HCT116 (cell line): ENCODE data around the gene PICALM.

Source experiments
- CTCF ChIP-seq, 3 experiments: fragments of 200-600 bp in 1 of 3; sonication (generic) in 1 of 3; IDR thresholded peaks in 2 of 3; conservative IDR thresholded peaks in 1 of 3; 2 replicates each; pipeline ENCODE4 v1.5.1; 2012 to 2017; ENCODE audit warnings: low read depth in 2 of 3, low read length in 2 of 3, antibody characterized with exemption in 1 of 3, borderline replicate concordance in 1 of 3, control low read depth in 1 of 3, mild to moderate bottlenecking in 1 of 3, mixed read lengths in 1 of 3, mixed run types in 1 of 3, moderate library complexity in 1 of 3; ENCODE audit not compliant: insufficient read depth in 1 of 3
- EZH2 ChIP-seq: fragments of 200-600 bp; sonication (generic); IDR thresholded peaks from 2 replicates; pipeline ENCODE4 v1.6.1; 2017; ENCODE audit warnings: antibody characterized with exemption, mixed run types
- EZH2phosphoT487 ChIP-seq: fragments of 200-600 bp; IDR thresholded peaks from 2 replicates; pipeline ENCODE4 v1.6.1; 2018; ENCODE audit warnings: antibody characterized with exemption, borderline replicate concordance
- FOSL1 ChIP-seq: IDR thresholded peaks from 2 replicates; pipeline ENCODE4 v1.6.1; 2012; ENCODE audit warnings: low read depth
- JUND ChIP-seq: IDR thresholded peaks from 2 replicates; pipeline ENCODE4 v1.6.1; 2012
- POLR2A ChIP-seq: IDR thresholded peaks from 2 replicates; pipeline ENCODE4 v1.7.0; 2011; ENCODE audit warnings: borderline replicate concordance; ENCODE audit not compliant: insufficient read depth, insufficient read length; ENCODE audit errors: extremely low read depth
- POLR2AphosphoS5 ChIP-seq: IDR thresholded peaks from 2 replicates; pipeline ENCODE4 v1.6.1; 2011; ENCODE audit warnings: mild to moderate bottlenecking, low read depth, low read length, moderate library complexity
- RAD21 ChIP-seq: IDR thresholded peaks from 2 replicates; pipeline ENCODE4 v1.6.1; 2012; ENCODE audit warnings: low read depth, mild to moderate bottlenecking
- SIN3A ChIP-seq: IDR thresholded peaks from 2 replicates; pipeline ENCODE4 v1.6.1; 2012; ENCODE audit warnings: low read depth
- YY1 ChIP-seq: IDR thresholded peaks from 2 replicates; pipeline ENCODE4 v1.6.1; 2011; ENCODE audit warnings: low read length, low read depth, moderate library complexity, mild to moderate bottlenecking; ENCODE audit not compliant: insufficient replicate concordance; ENCODE audit errors: extremely low read depth
- ZNF274 ChIP-seq: fragments of 200-500 bp; sonication (Bioruptor generic); IDR thresholded peaks from 2 replicates; pipeline ENCODE4 v1.6.1; 2014; ENCODE audit warnings: mild to moderate bottlenecking, low read depth, low read length, inconsistent platforms
- TF ChIP-seq, protein P1 (sequence below): IDR thresholded peaks from 2 replicates; pipeline ENCODE4 v1.6.1; 2011; ENCODE audit warnings: mild to moderate bottlenecking, low read length, moderate library complexity; ENCODE audit not compliant: insufficient replicate concordance; ENCODE audit errors: extremely low read depth
- TF ChIP-seq, protein P2 (sequence below): IDR thresholded peaks from 2 replicates; pipeline ENCODE4 v1.6.1; 2012; ENCODE audit warnings: low read depth

DNA sequence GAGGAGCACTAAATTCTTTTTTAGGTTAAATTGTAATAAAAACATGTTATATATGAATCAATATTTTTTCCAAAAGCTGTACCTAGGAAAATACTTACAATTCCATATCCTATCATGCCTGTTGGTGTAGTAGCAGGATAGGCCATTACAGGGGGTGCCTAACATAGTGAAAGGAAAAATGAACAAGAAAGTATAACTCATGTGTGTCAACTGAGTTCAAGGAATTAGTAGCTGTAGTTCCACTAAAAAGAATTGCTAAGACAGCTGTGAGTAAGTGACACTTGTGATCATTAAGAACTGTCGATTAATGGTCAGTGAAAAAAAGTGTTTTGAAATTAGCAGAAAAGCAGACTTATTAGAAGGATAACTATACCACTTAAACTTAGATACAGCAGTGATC lies 92.4 kb downstream of the PICALM start:
- TF ChIP-seq POLR2AphosphoS5 (no peak), CTCF (IDR thresholded peaks at IDR 0.05 in 2 of 3, conservative IDR thresholded peaks at IDR 0.05 in 1 of 3; ENCODE audit: borderline replicate concordance in 1 of 3, insufficient read depth in 1 of 3, low read depth in 2 of 3, low read length in 2 of 3) (no peak), EZH2phosphoT487 (no peak), JUND (no peak), YY1 (no peak), RAD21 (no peak), ZNF274 (no peak), SIN3A (no peak), POLR2A (no peak), FOSL1 (no peak), EZH2 (no peak)
- TF ChIP-seq, protein P1, sequence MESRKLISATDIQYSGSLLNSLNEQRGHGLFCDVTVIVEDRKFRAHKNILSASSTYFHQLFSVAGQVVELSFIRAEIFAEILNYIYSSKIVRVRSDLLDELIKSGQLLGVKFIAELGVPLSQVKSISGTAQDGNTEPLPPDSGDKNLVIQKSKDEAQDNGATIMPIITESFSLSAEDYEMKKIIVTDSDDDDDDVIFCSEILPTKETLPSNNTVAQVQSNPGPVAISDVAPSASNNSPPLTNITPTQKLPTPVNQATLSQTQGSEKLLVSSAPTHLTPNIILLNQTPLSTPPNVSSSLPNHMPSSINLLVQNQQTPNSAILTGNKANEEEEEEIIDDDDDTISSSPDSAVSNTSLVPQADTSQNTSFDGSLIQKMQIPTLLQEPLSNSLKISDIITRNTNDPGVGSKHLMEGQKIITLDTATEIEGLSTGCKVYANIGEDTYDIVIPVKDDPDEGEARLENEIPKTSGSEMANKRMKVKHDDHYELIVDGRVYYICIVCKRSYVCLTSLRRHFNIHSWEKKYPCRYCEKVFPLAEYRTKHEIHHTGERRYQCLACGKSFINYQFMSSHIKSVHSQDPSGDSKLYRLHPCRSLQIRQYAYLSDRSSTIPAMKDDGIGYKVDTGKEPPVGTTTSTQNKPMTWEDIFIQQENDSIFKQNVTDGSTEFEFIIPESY: no peak
- TF ChIP-seq, protein P2, sequence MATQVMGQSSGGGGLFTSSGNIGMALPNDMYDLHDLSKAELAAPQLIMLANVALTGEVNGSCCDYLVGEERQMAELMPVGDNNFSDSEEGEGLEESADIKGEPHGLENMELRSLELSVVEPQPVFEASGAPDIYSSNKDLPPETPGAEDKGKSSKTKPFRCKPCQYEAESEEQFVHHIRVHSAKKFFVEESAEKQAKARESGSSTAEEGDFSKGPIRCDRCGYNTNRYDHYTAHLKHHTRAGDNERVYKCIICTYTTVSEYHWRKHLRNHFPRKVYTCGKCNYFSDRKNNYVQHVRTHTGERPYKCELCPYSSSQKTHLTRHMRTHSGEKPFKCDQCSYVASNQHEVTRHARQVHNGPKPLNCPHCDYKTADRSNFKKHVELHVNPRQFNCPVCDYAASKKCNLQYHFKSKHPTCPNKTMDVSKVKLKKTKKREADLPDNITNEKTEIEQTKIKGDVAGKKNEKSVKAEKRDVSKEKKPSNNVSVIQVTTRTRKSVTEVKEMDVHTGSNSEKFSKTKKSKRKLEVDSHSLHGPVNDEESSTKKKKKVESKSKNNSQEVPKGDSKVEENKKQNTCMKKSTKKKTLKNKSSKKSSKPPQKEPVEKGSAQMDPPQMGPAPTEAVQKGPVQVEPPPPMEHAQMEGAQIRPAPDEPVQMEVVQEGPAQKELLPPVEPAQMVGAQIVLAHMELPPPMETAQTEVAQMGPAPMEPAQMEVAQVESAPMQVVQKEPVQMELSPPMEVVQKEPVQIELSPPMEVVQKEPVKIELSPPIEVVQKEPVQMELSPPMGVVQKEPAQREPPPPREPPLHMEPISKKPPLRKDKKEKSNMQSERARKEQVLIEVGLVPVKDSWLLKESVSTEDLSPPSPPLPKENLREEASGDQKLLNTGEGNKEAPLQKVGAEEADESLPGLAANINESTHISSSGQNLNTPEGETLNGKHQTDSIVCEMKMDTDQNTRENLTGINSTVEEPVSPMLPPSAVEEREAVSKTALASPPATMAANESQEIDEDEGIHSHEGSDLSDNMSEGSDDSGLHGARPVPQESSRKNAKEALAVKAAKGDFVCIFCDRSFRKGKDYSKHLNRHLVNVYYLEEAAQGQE: no peak
